Dedifferentiated amniotic fluid mesenchymal stem cell (primary cell): ENCODE data around the gene ENTR1.

Source experiments
- DNase-seq: peaks from one replicate; pipeline ENCODE4 v3.0.0-alpha.2; 2016; ENCODE audit errors: extremely low spot score

Gene ENTR1

GRCh38 chr9:136362450-136362784 is 48.0 kb downstream of the ENTR1 start:
- no peak for DNase-seq

GRCh38 chr9:136361754-136362449 is 48.5 kb downstream of the ENTR1 start:
- no peak for DNase-seq

- no peak for DNase-seq
Measured at GRCh38 chr9:136361047-136361753, 49.2 kb downstream of the ENTR1 start.

- DNase-seq, result no peak
Measured at GRCh38 chr9:136359774-136360718, 50.4 kb downstream of the ENTR1 start.

GRCh38 chr9:136358888-136359287 is 51.5 kb downstream of the ENTR1 start:
- no peak for DNase-seq

- DNase-seq, result no peak
Measured at GRCh38 chr9:136358016-136358415, 52.4 kb downstream of the ENTR1 start.

- no peak for DNase-seq
Measured at GRCh38 chr9:136357202-136357725, 53.1 kb downstream of the ENTR1 start.

- no peak for DNase-seq
Measured at GRCh38 chr9:136355616-136356557, 54.5 kb downstream of the ENTR1 start.

GRCh38 chr9:136354592-136355085 is 55.8 kb downstream of the ENTR1 start:
- DNase-seq, result peak; percentile 40

- no peak for DNase-seq
Measured at GRCh38 chr9:136353757-136354488, 56.5 kb downstream of the ENTR1 start.

- DNase-seq, result no peak
Measured at GRCh38 chr9:136353088-136353487, 57.3 kb downstream of the ENTR1 start.

- DNase-seq, result no peak
Measured at GRCh38 chr9:136352682-136353081, 57.7 kb downstream of the ENTR1 start.
